Right kidney (tissue), 9 donors: ENCODE data around the gene MRPL30.
"Not testable (repeated sequence)": the region's sequence is repeated elsewhere in the genome, so short reads cannot be mapped to it uniquely, and the experiment has no call there.

Experiments used
- DNase-seq: peaks from one replicate; pipeline ENCODE4 v3.0.0-alpha.2; 2016
- long read RNA-seq, 8 donors: transcript quantifications; one replicate each; lab custom pipeline, GENCODE V29; 2026

Gene MRPL30
- long read RNA-seq, donor 1, transcript MRPL30-201 (6 exons, 2,605 nt), result major isoform, 26 of 32 reads
- long read RNA-seq, donor 1, partial matches to known transcripts, result 5 of 32 reads
- long read RNA-seq, donor 1, other reads (novel, unspliced or antisense), result 0 of 32 reads
- long read RNA-seq, donor 2, transcript MRPL30-201 (6 exons, 2,605 nt), result major isoform, 12 of 15 reads
- long read RNA-seq, donor 2, partial matches to known transcripts, result 0 of 15 reads
- long read RNA-seq, donor 2, other reads (novel, unspliced or antisense), result 0 of 15 reads
- long read RNA-seq, donor 3, transcript MRPL30-201 (6 exons, 2,605 nt), result major isoform, 10 of 11 reads
- long read RNA-seq, donor 3, partial matches to known transcripts, result 0 of 11 reads
- long read RNA-seq, donor 3, other reads (novel, unspliced or antisense), result 0 of 11 reads
- long read RNA-seq, donor 4, transcript MRPL30-201 (6 exons, 2,605 nt), result major isoform, 18 of 24 reads
- long read RNA-seq, donor 4, partial matches to known transcripts, result 5 of 24 reads
- long read RNA-seq, donor 4, other reads (novel, unspliced or antisense), result 0 of 24 reads
- long read RNA-seq, donor 5, transcript MRPL30-201 (6 exons, 2,605 nt), result major isoform, 17 of 18 reads
- long read RNA-seq, donor 5, partial matches to known transcripts, result 0 of 18 reads
- long read RNA-seq, donor 5, other reads (novel, unspliced or antisense), result 0 of 18 reads
- long read RNA-seq, donor 6, transcript MRPL30-201 (6 exons, 2,605 nt), result major isoform, 12 of 20 reads
- long read RNA-seq, donor 6, partial matches to known transcripts, result 6 of 20 reads
- long read RNA-seq, donor 6, other reads (novel, unspliced or antisense), result 0 of 20 reads
- long read RNA-seq, donor 7, transcript MRPL30-202 (4 exons, 562 nt), result minor isoform, 7 of 25 reads
- long read RNA-seq, donor 7, transcript MRPL30-201 (6 exons, 2,605 nt), result major isoform, 18 of 25 reads
- long read RNA-seq, donor 7, partial matches to known transcripts, result 0 of 25 reads
- long read RNA-seq, donor 7, other reads (novel, unspliced or antisense), result 0 of 25 reads
- long read RNA-seq, donor 8, transcript MRPL30-201 (6 exons, 2,605 nt), result major isoform, 19 of 21 reads
- long read RNA-seq, donor 8, partial matches to known transcripts, result 0 of 21 reads
- long read RNA-seq, donor 8, other reads (novel, unspliced or antisense), result 0 of 21 reads

- peak; percentile 88 for DNase-seq
These were observed at the start of gene MRPL30, which contains the start of gene MITD1 for GRCh38 chr2:99180755-99181623. Gene MRPL30, plus strand, starts transcription at chr2:99181184. Its CDS starts 5,020 bp downstream, at chr2:99186204. Gene MITD1, minus strand, starts transcription at chr2:99181058. Its CDS starts 77 bp downstream, at chr2:99180981.

GRCh38 chr2:99135044-99135556 is 45.9 kb upstream of the MRPL30 start:
- DNase-seq, result not testable (repeated sequence)

DNA sequence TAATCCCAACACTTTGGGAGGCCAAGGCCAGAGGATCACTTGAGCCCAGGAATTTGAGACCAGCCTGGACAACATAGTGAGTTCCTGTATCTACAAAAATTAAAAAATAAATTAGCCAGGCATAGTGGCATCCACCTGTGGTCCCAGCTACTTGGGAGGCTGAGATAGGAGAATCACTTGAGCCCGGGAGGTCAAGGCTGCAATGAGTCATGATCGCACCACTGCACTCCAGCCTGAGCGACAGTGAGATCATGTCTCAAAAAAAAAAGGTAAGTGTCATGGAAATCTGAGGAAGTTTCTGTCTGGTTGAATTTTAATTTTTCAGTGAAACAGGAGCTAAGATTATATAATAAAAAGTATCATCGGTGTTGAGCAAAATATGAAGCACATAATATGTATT is 42.0 kb upstream of the MRPL30 start:
- DNase-seq, result no peak

DNA sequence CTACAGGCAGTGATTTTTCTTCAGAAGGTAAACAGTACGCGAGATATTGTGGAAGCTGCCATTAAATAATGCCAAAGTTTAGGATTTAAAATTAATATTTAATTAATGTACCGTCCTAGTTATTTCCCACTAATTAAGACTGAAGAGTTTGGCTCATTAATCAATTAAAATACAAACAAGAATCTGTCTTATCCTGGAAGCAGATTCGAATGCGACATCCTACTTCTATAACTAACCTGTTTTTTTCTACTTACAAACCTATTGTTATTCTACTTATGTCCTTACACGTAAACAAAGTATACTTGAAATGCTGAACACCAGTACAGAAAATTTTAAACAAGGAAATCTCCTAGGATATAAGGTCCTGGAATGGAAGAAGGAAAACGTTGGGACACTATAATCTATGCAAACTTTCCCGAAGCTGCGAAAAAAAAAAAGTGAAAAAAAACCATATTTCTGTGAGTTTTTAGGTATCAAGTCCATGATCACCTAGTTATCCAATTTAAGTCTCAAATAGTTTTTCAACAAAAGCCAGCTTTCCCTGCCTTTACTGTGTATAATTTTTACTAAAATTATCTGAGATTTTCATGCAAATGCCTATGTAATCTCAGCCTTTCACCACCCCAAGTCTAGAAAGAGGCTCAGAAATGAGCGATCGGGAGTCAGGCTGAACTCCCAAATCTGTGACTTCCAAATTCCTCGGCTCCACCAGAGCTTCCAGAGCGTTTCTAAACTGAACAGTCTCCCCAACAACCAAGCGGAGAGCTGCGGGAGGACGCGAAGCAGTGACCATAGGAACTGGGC is 40.7 kb upstream of the MRPL30 start:
- DNase-seq, result peak; percentile 12

- DNase-seq, result peak; percentile 94
These were observed 40.2 kb upstream of the MRPL30 start for GRCh38 chr2:99140860-99141109.

DNA sequence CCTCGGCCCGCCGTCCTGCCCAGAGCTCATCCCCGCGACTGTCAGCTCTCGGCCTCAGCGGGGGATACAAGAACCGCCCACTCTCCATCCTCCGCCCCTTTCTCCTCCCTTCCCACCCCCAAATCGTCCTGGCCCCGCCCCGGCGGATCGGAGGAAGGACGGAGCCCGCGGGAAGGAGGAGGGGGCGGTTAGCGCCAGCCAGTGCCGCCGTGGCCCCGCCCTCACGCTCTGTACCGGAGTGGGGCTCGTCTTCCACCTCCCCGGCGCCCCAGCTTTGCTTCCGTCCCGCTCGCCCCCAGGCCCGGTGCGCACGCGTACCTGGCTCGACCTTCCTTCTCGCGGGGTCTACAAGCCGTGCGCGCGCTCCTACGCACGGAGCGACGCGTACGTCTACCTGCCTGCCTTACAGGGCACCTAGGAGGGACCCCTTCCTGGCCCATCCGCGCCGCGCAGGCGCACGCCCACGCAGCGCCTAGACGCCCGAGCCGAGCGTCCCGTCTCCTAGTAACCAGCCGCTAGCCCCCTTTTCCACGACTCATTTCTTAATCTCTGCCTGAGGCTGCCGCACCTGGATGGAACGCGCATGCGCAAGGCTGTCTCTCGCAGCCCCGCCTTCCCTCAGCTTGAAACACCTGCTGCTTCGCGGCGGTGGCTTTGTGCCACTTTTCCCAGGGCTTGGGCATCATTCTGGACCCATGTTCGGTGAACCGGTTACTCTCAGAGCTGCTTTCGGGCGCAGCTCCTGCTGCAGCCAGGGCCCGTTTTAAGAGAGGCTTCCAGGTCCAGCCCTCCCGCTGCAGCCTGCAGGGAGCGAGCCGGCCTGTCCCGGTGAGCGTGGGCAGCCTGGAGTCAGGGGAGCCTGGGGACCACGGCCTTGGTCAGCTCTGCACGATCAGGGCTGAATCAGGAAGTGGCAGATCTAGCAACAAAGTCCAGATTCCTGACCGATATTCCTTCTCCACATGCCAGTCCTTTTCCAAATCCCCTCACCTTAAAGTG is 39.6 kb upstream of the MRPL30 start, which contains the start of gene C2orf15:
C2orf15 (plus strand) TSS at position 598 of the 999 bp plus-strand sequence. CDS start 8,852 bp downstream, outside the sequence.
- peak; percentile 98 for DNase-seq

DNA sequence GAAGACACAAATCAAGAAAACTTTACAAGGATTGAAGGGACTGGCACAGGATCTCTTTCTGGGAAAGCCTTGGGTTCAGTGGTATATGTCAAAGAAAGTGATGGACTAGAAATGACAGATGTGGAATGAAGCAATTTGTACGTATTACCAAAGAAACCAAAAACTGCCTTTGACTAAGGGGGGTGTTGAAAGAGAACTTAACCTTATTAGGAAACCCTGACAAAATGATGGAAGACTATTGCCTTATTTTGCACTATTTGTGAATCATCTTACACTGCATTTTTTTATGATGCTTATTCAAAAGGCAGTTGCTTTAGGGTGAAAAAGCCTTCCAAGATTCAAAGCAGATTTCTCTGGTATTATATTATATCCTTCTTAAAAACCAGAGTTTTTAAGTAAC is 30.3 kb upstream of the MRPL30 start:
- no peak for DNase-seq

DNA sequence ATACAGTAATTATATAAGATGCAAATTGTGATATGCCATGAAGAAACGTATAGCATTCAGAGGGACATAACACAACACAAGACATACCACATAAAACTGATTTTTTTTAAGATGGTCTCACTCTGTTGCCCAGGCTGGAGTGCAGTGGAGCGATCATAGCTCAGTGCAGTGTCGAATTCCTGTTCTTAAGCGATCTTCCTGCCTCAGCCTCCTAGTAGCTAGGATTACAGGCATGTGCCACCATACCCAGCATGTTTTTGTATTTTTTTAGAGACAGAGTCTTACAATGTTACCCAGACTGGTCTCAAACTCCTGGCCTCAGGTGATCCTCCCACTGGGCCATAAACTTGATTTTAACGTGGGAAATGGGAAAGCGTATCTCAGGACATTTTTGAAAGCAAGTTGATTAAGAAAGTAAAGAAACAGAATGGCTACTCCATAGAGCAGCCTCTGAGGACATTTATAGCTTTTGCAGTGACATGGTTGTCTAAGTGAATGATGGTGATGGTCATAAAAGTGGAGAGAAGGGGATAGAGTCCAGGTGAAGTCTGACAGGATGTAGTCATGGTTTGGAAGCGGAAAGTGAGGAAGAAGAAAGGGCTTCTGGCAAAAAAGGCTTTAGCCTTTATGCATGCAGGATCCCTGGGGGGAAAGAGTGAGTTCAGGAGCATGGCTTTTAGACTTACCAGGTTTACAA is 28.6 kb upstream of the MRPL30 start:
- DNase-seq, result peak; percentile 36

DNA sequence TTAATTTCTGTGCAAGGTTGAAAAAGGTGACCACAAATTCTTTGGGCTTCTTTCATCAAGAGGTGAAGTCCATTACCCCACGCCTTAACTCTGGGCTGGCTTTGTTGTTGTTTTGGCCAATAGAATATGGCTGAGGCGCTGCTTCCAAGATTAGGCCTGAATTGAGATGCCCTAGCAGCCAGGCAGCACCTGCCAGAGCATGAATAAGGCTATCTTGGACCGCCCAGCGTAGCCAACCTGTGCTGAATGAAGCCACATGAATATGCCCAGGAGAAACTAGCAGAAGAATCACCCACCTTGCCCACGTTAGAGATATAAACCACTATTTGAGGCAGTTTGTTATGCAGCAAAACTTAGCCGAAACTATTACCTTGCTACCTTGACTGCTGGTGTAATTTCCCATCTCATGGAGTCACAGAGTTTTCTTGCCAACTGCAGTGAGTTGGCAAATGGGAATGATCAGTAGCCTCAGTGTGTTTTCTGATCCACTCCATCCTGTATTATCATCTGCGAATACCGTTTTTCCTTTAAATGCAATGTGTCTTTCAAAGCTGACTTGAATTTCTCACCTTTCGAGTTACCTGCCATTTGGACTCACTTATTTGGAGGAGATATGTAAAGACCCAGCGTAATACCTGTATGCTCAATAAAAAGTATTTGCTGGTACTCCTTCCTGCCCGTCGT is 26.9 kb upstream of the MRPL30 start:
- no peak for DNase-seq

- DNase-seq, result peak; percentile 94
These were observed 26.1 kb upstream of the MRPL30 start, which contains the start of the genes LIPT1 and TSGA10 for GRCh38 chr2:99154643-99155536. Gene LIPT1, plus strand, starts transcription at chr2:99154967. Its CDS starts 6,991 bp downstream, at chr2:99161958. Gene TSGA10, minus strand, starts transcription at chr2:99154942. Its CDS starts 45,503 bp downstream, at chr2:99109439.

DNA sequence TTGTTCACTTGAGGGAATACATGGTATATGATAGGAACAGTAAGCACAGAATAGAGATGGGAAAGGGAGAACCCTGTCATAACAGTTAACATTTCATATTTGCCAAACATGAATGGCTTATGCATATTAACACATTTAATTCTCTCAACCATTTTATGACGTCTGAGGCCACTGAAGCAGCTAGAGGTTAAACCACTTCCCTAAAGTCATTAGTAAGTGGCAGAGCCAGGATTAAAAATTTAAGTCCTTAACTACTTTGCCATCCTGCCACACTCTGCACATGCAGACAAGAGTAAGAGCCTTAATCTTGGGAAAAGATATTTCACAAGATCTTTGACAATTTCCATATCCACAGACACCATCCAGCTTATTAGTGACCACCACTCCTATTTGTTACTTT is 24.1 kb upstream of the MRPL30 start:
- DNase-seq, result no peak

- DNase-seq, result no peak
These were observed 22.4 kb upstream of the MRPL30 start for GRCh38 chr2:99158599-99158998.

DNA sequence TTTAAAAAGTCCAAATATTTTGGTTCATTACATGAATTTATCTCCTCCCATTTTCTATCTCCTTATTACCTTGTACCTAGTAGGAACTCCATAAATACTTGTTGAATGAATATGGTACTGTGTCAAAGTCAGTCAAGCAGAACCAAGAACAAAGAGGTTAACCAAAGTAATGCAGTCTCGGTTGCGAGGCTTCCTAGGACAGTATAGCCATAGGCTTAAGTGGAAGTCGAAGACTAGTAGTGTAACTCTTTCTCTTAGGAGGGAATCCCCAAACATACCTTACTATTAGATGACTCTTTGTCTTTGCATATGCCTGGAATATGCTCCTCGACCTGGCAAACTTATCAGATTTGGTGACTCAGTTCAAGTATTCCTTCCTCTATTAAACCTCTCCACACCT is 21.4 kb upstream of the MRPL30 start:
- no peak for DNase-seq

DNA sequence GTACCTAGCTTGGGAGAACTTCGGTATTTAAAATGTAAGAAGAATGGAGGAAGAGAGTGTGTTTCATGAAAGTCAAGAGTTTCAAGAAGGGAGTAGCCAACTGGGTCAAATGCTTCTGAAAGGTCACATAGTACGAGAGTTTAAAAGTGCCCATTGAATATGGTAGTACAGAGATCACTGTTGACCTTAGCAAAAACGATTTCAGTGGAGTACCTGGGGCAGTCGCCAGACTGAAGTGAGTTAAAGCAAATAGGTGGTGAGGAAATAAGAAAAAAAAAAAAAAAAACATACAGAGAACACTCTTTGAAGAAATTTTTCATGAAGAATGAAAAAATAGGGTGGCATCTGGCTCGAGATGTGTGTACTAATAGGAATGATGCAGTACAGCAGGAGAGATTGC is 14.8 kb upstream of the MRPL30 start:
- DNase-seq, result no peak

DNA sequence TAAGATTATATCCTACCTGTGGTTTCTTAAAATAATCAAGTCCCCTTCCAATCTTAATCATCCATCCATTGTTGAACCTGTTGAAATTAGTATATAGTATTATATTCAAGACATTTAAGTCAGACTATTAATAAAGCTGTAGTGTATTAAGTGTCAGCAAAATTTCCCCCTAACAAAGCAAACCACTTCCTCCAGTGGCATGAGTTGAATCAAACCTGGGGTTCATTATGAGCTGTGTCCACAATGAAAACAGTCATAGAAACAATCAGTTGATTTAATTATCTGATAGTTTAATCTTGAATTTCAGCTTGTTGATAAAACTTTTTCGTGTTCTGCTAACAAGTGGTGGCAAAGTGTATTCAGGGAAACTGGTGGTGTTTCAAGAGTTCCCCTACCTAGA is 11.4 kb upstream of the MRPL30 start:
- no peak for DNase-seq

GRCh38 chr2:99171377-99172140 is 9.4 kb upstream of the MRPL30 start:
- no peak for DNase-seq
